Sigmoid colon (tissue), 3 donors: ENCODE results near the gene F13A1.

Experiments
- CTCF ChIP-seq, 4 experiments: fragments of 450-650 bp in 3 of 4; fragments of 200-600 bp in 1 of 4; IDR thresholded peaks; one replicate each; pipeline ENCODE4 v1.5.1; 2016 to 2019; ENCODE audit warnings: antibody characterized with exemption in 4 of 4, mild to moderate bottlenecking in 3 of 4, moderate library complexity in 2 of 4
- POLR2A ChIP-seq, 2 donors: fragments of 450-650 bp; IDR thresholded peaks; one replicate each; pipeline ENCODE4 v1.6.1; 2016; ENCODE audit warnings: antibody characterized with exemption in 2 of 2, mild to moderate bottlenecking in 2 of 2, moderate library complexity in 2 of 2

GRCh38 chr6:6220718-6221117 lies 99.7 kb downstream of the F13A1 start:
- TF ChIP-seq CTCF (IDR thresholded peaks at IDR 0.05), result no peak
- TF ChIP-seq POLR2A (IDR thresholded peaks at IDR 0.05), result no peak
